Measurements from ENCODE around the gene TRIM72. TPM values are rescaled to one million over a fixed set of nuclear protein-coding genes. Genes with fewer than 3 reads are reported as not detected.

The TRIM72 gene
- total and polyA plus RNA-seq, 2 donors (not counting 3 experiments of a cell fraction or from before 2014, with no cell fraction given): not detected

- H3K9me3 ChIP-seq (replicated peaks; ENCODE audit: control insufficient read depth, insufficient read depth, low read length): no peaks in the 10 kb centered on the region
- H3K4me3 ChIP-seq (replicated peaks in 1 of 3; ENCODE audit: insufficient read depth in 1 of 3, low read depth in 1 of 3, low read length in 3 of 3): no peak overlapping the region
- intact Hi-C loops (cut with micrococcal nuclease): no loop called here
- no TSS peak for BruUV-seq (replicated peaks)
- no peaks in the 10 kb centered on the region for H3K36me3 ChIP-seq (ENCODE audit: control insufficient read depth in 2 of 2, extremely low read depth in 1 of 2, insufficient read depth in 2 of 2, low read length in 2 of 2)
- H3K4me1 ChIP-seq (ENCODE audit: control insufficient read depth, extremely low read depth, insufficient read depth, low read length): no peaks in the 10 kb centered on the region
- dilution Hi-C loops (cut with MboI; ENCODE audit: extremely low pct_ligation_motif_present, low sequenced_read_pairs): no loop called here
- H3K4me2 ChIP-seq (ENCODE audit: insufficient read depth, low read length): no peak overlapping the region
- no peak overlapping the region for H3K9ac ChIP-seq (replicated peaks; ENCODE audit: extremely low read depth, insufficient read depth, low read length)
- no peaks in the 10 kb centered on the region for H3K79me2 ChIP-seq (ENCODE audit: control insufficient read depth, insufficient read depth, low read length)
- no peaks in the 10 kb centered on the region for H4K20me1 ChIP-seq (replicated peaks; ENCODE audit: control insufficient read depth, extremely low read depth, insufficient read depth, low read length)
- H2AFZ ChIP-seq (ENCODE audit: low read depth, low read length): no peak overlapping the region
- POLR2A ChIA-PET: no interaction called here
- CTCF ChIA-PET: interaction anchor here (1.0 to 2.2 kb wide), 4 partner anchors 8 to 655 kb away, joined by 3 to 6 read pairs (median 4); partner anchors contain the start of gene PYCARD
- H3K27me3 ChIP-seq (ENCODE audit: control insufficient read depth in 2 of 2, insufficient read depth in 2 of 2, low read length in 2 of 2): peaks cover 28 to 34% of the 10 kb centered on the region in 2 experiments
- TF ChIP-seq POLR2AphosphoS5 (IDR thresholded peaks at IDR 0.05; ENCODE audit: insufficient read depth, low read depth, low read length) (no peak), GATA2 (IDR thresholded peaks at IDR 0.05; ENCODE audit: insufficient read depth, insufficient read length, low read depth, low read length) (no peak), POLR2A (IDR thresholded peaks at IDR 0.05; ENCODE audit: low read depth, low read length) (no peak), CTCF (IDR thresholded peaks at IDR 0.05; ENCODE audit: extremely low read depth in 1 of 2, insufficient read depth in 1 of 2, low read depth in 1 of 2, low read length in 2 of 2) (no peak), MYC (IDR thresholded peaks at IDR 0.05; ENCODE audit: low read depth, low read length) (no peak), JUN (IDR thresholded peaks at IDR 0.05; ENCODE audit: borderline replicate concordance, insufficient read depth, insufficient read length, low read depth) (no peak), FOS (IDR thresholded peaks at IDR 0.05; ENCODE audit: borderline replicate concordance, insufficient read depth, low read length) (no peak), EZH2 (IDR thresholded peaks at IDR 0.05; ENCODE audit: borderline replicate concordance, low read depth, low read length, severe bottlenecking) (no peak), MAX (IDR thresholded peaks at IDR 0.05; ENCODE audit: insufficient read depth, insufficient read length) (no peak)
- no peaks in the 10 kb centered on the region for H3K9me1 ChIP-seq (replicated peaks; ENCODE audit: control insufficient read depth, extremely low read depth, insufficient read depth, low read length)
- H3K27ac ChIP-seq (ENCODE audit: insufficient read depth, low read depth, low read length): no peak overlapping the region
- no peak for FAIRE-seq
- no peak for DNase-seq (ENCODE audit: low read depth, low spot score)
Measured at GRCh38 chr16:31213342-31213741, 577 bp upstream of the TRIM72 start.

All from endothelial cell of umbilical vein (primary cell).